SHP77 treated with DMSO at 0.1 percent for 48 hours (cell line): ENCODE data around the gene PHTF2.
A peak's percentile ranks its signal among the peaks of the same experiment; 100 is the strongest.

Source experiments
- DNase-seq: peaks from one replicate; lab custom pipeline; 2025; lab: John Stamatoyannopoulos, UW

Gene PHTF2

DNA sequence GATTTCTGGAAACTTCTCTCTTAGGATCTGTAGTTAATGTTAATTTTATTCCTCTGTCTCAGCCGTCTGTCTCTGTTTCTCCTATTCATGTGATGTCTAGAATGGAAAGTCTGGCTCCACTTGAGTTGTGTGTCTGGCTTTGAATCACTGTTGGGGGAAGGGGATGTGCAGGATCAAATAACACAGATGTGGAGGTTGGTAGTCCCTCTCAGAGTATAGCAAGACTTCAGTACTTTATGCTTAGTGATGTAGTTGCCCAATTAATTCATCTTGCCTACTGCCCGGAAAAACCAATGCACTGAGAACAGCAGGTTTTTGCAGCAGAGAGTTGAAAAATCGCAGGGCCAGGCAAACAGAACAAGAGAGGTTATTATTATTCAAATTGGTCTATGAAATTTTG, 79.2 kb downstream of the PHTF2 start:
- DNase-seq, result no peak

DNA sequence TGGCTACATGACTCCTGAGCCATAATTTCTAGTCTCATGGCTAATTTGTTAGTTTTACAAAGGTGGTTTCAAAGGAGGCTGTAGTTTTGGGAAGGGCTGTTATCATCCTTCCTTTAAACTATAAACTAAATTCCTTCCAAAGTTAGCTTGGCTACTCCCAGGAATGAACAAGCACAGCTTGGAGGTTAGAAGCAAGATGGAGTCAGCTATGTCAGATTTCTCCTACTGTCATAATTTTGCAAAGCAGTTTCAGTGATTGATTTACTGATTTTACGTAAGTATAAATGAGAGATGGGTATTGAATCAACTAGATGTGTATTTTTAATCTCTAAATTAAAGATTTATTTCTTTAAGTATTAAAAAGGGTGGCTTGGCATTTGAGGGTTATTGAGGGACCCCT, 79.9 kb downstream of the PHTF2 start:
- DNase-seq, result no peak

DNA sequence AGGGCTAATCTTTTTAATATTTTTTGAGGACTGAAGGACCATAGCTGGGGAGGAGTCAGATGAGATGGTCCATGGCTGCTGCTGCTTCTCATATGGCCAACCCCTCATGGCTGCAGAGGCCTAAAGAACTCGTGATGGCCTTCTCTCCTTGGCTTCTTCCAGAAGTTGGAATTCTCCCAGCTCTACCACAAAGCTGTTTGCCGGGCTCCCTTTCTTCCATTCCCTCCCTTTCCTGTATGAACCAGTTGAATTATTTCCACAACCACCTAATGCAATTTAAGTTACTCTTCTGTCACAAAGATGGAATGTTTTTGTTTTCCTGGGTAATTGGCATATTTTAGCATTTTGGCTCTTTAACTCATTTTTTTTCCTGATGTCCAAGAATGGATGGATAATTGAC, 80.7 kb downstream of the PHTF2 start:
- DNase-seq, result no peak

- no peak for DNase-seq
These were observed 83.3 kb downstream of the PHTF2 start for GRCh38 chr7:77881871-77882270.

DNA sequence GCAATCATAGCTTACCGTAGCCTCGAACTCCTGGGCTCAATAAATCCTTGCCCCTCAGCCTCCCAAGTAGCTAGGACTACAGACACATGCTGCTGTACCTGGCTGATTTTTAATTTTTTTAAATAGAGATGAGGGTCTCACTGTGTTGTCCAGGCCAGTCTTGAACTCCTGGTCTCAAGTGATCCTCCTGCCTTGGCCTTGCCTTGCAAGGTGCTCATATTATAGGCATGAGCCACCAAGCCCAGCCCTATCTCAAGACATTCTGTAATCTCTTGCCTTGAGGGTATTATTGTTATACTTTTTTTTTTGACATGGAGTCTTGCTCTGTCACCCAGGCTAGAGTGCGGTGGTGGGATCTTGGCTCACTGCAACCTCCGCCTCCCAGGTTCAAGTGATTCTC, 86.6 kb downstream of the PHTF2 start:
- DNase-seq, result no peak

DNA sequence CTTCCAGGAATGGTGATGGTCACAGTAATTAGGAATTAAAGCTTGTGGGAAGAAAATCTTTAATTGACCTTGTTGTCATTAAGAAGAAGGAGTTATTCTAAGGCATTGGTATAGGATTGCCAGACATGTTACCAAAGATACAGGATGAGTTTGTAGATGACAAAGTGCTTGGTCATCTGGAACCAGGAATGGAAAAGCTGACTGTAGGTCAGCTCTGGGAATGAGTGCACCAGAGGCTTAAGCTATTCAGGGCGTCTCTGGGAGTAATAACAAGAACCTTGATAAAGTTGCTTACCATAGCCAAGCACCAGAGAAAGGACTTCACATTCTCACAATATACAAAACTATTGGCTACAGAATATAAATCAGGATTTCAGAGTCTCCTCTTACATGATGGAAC, 89.0 kb downstream of the PHTF2 start:
- no peak for DNase-seq

- DNase-seq, result no peak
These were observed 90.4 kb downstream of the PHTF2 start for GRCh38 chr7:77888998-77889397.

GRCh38 chr7:77893813-77894212, 95.2 kb downstream of the PHTF2 start:
- DNase-seq, result no peak

GRCh38 chr7:77894574-77895091, 96.1 kb downstream of the PHTF2 start:
- DNase-seq, result no peak

DNA sequence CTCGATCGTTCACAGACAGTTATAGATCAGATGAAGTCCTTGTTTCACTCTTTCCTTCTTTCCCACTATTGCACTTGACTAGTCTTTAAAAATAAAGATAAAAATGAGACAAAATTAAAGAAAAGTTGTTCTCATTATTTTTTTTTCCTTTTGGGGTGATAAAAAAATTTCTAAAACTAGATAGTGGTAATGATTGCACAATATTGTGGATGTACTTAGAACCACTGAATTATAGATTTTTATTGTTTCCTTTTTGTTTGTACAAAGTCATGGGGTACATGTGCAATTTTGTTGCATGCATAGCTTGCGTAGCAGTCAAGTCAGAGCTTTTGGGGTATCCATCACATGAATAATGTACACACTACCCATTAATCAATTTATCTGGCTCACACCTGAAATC, 97.3 kb downstream of the PHTF2 start:
- no peak for DNase-seq

DNA sequence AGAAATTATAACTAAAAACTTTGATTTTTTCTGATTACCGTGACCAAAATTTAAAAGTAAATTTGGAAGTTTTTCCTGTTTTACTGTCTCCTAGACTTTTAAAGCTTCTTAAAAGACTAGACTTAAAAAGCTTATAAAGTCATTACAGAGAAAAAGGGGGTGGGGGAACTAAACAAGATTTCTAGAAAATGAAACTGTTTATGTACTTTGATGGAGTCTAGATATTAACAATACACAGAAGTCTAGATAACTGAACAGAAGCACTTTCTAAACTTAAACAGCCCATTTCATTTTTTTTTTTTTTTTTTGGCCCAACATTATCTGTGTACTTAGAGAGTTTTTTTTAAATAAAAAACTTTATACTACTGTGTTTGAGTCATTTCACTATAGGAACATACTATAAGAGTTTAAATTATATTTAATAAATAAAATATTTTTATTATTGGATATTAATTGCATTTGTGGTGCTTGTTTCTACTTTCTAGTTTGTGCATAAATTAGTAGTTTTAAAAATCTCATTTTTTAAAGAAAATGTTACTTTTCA, 98.5 kb downstream of the PHTF2 start:
- DNase-seq, result no peak

DNA sequence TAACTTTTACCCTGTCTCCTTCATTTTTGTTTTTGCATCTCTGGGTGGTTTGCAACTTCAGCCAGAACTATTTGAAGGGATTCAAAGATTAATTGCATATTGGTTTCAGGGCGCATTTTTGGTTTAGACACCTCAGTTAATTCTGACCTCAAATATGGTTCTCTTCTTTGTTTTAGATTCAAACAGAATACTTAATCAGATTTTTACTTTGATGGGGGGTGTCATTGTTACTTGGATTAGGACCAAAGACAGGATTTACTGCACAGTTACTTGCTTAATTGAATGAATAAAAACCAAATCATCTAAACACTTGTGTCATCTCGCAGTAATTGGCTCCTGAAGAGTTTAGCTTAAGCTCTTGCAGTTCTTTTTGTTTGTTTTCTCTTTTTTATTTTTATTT, 100.9 kb downstream of the PHTF2 start:
- no peak for DNase-seq

DNA sequence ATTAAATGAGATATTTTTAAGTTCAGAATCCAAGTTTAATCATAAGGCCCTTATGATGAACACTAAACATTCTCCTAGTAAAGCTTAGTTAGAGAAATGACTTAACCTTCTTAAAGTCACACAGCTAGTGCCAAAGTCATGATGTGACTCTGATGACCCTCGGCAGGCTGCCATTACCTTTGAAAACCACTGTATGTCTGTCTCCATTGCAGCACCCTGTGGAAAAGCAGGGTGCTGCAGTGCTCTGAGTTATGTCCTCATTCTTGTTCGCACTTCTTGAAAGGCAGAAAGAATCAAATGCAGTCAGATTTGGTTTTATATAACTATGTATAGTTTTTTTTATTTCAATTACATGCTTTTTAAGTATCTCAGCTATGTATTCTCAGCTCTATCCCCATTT, 105.0 kb downstream of the PHTF2 start:
- peak; percentile 8 for DNase-seq

DNA sequence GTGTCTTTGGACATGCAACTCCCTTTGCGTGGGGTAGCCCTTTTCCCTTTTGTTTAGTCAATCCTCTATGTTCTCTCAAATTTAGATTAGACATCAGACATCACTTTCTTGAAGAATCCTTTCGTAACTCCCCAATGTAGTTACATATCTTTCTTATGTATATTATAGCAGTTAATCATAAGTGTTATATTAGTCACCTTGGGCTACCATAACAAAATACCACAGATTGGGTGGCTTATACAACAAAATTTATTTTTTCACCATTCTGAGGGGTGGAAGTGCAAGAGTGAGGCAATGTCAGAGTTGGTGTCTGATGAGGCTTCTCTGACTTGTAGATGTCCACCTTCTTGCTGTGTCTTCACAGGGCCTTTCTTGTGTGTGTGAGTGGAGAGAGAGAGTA, 105.7 kb downstream of the PHTF2 start:
- DNase-seq, result no peak

DNA sequence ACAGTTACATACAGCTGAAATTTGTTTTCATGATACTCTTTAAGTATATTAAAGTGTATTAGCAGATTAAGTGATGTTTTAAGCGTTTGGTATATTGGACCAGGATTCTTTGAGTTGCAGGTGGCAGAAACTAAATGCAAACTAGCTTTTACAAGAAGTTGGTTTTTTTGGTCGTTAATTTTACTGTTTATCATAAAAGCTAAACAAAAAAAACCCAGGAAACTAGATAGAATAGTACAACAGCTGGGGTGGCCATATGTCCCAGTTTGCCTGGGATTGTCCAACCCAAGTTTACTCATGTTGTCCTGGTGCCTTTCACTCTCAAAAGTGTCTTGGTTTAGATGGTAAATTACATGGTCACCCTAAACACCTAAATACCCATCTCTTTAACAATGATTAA, 108.7 kb downstream of the PHTF2 start:
- DNase-seq, result no peak

- no peak for DNase-seq
These were observed 110.1 kb downstream of the PHTF2 start for GRCh38 chr7:77908664-77909063.

DNA sequence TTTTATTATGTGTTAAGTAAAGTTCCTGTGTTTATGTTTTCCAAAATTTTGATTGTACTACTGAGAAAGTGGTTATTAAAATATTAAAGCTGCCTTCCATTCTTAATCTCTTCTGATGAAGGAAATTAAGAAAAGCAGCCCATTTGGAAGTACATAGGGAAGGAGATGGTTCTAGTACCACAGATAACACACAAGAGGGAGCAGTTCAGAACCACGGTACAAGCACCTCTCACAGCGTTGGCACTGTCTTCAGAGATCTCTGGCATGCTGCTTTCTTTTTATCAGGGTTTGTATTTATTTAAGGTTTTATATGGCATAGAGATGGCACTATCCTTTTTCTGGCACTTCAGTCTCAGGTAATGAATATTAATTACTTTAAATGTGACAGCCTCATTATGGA, 111.6 kb downstream of the PHTF2 start:
- no peak for DNase-seq

DNA sequence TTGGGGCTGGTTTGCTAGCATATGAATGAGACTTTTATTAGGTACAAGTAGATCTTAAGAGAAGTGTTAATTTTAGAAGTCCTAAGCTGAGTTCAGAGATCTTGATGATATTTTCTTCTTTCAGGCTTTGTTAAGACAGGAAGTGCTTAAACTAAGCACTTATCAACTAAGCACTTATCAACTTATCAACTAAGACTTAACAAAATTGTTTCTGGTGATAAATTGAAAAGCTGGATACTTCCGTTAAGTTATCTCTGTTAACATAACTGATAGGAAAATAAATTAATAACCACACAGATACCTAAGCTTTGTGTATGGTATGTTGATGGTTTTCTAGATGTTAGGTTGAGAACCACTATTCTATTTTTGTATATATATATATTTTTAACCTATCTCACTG, 113.7 kb downstream of the PHTF2 start:
- no peak for DNase-seq

DNA sequence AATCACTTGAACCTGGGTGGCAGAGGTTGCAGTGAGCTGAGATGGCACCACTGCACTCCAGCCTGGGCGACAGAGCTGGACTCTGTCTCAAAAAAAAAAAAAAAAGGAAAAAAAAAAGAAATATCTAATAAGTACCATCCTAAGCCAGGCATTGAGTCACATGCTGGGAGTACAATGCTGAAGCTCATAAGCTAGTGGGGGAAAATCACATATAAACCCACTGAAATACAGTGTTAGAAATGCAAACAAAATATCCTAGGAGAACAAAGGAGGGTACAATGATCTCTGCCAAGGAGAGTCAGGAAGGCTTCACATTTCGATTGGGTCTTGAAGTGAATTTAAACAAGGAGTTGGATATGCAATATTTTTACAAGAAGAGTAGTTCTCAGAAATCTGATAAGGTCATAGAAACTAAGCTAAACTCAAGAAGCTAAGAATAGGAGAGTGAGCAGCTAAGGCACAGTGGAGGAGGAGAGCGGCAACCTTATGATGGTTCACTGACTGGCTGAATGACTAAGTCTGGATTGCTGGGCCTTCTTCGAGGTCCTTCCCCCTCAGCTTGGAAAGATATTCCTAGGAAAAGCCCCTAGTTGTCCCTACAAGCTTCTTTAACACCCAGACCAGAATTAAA, 115.5 kb downstream of the PHTF2 start:
- DNase-seq, result no peak

- no peak for DNase-seq
These were observed 119.1 kb downstream of the PHTF2 start for GRCh38 chr7:77917500-77918262.

- no peak for DNase-seq
These were observed 120.1 kb downstream of the PHTF2 start for GRCh38 chr7:77918676-77919075.

DNA sequence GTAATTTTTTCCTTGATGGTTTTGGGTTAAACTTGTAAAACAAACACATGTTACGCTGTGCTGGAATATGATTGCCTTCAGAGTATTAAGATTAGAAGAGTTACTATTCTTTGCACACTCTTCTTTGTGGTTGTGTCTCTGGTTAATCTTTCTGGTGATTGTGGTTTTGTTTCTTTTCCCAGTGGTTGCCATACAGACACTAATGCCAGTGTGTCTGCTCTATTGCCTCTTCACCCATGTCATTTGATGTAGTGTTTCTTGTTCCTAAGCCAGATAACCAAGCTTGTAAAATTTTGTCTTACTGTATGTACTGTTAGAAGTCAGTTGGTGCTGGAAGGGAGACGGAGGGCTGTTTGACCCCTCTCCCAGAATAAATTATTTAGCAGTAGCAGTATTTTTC, 124.8 kb downstream of the PHTF2 start:
- DNase-seq, result no peak

- no peak for DNase-seq
These were observed 131.9 kb downstream of the PHTF2 start for GRCh38 chr7:77930496-77930895.

- DNase-seq, result no peak
These were observed 133.3 kb downstream of the PHTF2 start for GRCh38 chr7:77931841-77932240.
